Skin of body (tissue), 2 donors: ENCODE measurements around the gene KRTAP29-1. TPM values are rescaled to one million over a fixed set of nuclear protein-coding genes. Genes with fewer than 3 reads are reported as not detected.
"Not testable (repeated sequence)": the region's sequence is repeated elsewhere in the genome, so short reads cannot be mapped to it uniquely, and the experiment has no call there.

Source experiments
- DNase-seq: peaks from one replicate; lab custom pipeline; 2025; lab: John Stamatoyannopoulos, UW
- total RNA-seq: library from RNA; depleted of rRNA; stranded (reverse); fragments of >200 nt; gene quantifications from one replicate; pipeline ENCODE4 v1.2.3, GENCODE V29; 2014

Gene KRTAP29-1
- total RNA-seq, 1 donor from 2014 or later, result 0.39 TPM

DNA sequence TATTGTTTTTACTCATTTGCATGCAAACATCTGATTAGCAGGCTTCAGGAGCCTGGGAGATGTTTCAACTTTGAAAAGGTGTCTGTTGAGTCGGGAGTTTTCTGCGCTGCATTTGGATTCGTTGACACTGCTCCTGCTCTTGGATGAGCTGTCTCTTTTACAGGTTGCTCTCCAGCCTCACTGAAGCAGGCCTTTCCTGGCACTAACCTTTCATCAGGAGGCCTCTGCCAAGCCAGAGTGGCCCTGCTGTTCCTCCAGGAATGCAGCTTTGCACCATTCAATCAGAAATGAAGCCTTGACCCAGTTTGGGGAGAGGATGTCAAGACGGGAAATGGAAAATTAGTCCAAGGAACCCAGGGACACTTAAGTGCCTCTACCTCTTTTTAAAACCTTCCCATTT lies 330 bp upstream of the KRTAP29-1 start:
- no peak for DNase-seq

DNA sequence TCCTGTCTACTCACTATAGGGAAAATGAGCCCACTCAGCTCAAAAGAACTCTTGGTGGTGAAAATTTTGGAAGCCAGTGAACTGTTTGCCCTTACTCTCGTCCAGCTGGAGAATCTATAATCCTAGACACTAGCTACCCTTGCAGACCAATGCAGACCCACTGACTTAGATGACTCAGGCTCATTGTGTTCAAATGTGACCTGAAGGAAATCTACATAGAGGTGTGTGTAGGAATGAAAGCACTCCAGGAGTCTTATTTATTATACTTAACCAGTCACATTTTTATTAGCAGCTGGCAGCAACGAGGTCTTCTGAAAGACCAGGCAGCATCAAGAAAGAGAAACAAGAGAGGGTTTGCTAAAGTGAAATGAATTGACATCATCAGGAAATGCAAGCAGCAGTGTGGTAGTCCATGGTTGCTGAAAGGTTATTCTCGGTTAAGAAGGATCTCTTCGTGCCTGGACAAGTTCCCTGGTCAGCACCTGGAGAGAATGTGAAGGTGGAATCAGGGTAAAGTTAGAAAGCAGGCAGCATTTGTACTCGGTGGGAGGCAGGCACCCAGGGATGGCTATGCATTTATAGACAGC lies 1.4 kb downstream of the KRTAP29-1 start:
- no peak for DNase-seq

DNA sequence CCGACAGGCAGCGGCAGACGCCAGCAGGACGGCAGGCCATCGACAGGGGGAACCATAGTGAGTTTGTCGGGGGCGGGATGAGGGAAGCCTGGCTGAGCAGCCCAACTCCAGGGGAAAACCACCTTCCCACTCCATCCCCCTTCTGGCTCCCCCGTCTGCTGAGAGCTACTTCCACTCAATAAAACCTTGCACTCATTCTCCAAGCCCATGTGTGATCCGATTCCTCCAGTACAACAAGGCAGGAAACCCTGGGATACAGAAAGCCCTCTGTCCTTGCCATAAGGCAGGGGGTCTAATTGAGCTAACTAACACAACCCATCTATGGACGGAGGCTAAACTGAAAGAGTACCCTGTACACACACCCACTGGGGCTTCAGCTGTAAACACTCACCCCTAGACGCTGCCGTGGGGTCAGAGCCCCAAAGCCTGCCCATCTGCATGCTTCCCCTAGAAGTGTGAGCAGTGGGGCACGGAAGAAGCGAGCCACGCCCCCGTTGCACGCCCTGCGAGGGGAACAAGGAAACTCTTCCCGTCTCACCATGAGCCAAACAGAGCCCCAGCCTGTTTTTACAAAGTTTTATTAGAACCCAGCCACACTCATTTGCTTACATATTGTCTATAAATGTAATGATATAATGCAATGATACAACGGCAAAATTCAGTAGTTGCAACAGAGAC lies 4.1 kb downstream of the KRTAP29-1 start:
- DNase-seq, result no peak

DNA sequence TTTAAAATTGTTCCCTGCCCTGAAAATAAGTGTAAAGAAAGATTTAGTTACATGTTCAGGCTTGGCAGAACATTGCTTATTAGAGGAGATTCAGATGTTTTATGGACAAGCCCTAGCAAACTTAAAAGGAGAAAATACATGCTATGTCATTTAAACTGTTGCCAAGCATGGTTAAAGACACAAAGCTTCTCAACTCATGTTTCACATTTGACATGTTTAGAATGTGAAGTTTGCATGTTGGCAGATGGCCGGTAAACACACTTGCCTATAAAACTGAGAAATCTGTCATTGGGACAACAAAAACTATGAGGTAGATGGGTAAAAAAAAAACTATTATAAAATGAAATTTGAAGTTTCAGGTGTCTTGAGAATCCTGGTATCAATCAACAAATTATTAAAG lies 5.8 kb downstream of the KRTAP29-1 start:
- DNase-seq, result no peak

DNA sequence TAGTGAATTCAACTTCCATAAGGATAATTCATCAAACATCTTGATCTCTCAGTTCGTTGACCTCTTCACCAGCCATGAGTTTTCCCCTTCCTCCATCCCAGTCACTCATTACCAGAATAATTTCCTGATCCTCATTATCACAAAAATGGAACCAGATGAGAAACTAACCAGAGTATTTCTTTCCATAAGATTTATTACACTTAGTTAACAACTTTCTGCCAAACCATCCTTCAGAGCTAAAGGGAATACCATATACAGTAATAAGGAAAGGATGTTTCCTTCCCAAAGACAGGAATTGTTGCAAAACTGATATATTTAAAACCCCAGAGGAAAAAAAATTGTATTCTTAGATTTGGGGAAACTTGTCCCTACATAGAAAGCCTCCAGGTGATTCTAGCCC lies 8.6 kb downstream of the KRTAP29-1 start:
- no peak for DNase-seq

DNA sequence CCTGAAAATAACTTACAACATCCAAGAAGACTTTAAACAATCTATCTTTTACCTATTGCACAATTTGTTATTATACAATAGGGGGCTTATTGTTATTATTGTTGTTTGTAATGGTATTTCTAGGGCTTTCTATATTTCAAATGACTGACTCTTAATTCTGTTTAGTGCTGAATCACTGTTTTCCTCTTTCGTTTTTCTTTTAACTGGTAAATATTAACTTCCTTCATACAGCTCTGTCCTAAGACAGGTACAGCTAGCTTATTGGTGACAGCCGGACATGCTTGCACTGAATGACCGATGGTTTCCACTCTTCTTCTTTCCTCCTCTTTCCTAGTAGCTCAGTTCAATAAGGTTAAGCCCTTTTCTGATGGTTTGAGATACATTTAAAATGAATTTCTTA lies 15.6 kb downstream of the KRTAP29-1 start:
- DNase-seq, result no peak

DNA sequence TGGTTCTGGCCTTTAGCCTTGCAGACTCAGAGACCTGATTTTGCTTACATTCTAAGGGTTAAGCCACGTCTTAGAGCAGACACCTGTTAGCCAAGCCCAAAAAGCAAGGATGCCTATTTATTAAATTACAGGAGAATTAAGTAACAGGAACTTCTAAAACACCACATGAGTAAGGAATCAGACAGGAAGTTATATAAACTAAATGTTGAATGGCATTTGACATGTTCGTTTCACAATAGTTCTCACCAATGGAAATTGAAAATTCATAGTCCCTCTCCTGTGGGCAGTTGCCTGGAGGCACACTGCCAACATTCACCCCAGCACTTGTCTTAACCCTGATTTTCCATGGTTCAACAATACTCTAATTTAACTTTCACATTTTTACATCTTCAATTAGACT lies 18.1 kb downstream of the KRTAP29-1 start:
- no peak for DNase-seq

DNA sequence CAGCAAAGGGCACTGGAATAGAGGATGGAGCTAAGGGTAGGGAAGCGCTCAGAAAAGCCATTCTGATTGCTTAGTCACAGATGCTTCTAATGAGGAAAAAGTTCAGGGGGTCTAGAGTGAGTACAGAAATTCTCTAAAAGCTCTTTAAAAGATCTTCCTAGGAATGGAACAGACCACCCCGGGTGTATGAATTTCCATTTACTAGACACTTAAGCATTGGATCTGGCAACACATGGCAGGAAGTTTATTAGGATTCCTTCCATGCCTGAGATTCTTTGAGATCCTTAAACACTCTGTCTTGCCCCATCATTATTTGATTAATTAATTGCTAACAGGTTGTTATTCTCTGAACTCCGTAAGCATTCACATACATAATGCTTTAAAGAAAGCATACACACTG lies 18.6 kb downstream of the KRTAP29-1 start:
- no peak for DNase-seq

DNA sequence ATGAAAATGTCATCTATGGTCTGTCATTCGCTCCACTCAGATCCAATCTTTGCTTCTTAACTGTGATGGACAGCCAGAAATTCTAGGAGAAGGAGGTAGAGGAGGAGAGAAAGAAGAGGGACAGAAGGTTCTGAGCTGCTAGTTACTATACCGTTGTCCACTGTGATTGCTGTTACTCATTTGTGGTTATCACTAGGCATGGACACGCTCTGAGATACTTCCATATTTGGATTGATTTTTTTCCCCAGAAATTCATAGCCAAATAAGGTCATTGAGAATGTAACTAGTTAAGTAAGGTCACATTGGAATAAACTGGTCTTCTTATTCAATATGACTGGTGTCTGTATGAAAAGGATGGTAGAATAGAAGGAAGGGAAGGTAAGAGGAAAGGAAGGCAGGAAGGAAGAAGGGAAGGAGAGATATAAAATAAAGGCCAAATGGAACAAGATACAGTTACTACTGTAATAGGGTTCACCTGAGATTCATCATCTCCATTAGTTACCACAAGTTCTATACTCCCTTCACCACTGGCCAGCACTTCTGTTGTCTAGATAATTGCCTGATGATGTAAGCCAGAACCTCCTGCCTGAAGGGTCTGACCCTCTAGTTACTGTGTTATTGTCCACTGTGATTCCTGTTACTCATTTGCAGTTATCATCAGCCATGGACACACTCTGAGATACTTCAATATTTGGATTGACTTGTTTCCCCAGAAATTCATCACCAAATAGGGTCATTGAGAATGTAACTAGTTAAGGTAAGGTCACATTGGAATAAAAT lies 24.3 kb downstream of the KRTAP29-1 start:
- no peak for DNase-seq

DNA sequence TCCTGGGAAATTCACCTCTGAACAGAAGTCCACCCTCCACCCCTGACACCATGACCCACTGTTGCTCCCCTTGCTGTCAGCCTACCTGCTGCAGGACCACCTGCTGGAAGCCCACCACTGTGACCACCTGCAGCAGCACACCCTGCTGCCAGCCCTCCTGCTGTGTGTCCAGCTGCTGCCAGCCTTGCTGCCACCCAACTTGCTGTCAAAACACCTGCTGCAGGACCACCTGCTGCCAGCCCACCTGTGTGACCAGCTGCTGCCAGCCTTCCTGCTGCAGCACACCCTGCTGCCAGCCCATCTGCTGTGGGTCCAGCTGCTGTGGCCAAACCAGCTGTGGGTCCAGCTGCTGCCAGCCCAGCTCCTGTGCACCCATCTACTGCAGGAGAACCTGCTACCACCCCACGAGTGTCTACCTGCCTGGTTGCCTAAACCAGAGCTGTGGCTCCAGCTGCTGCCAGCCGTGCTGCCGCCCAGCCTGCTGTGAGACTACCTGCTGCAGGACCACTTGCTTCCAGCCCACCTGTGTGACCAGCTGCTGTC lies 26.9 kb downstream of the KRTAP29-1 start, which contains the start of gene KRTAP9-7:
Gene KRTAP9-7 (plus strand): TSS at position 51 of the 543 bp plus-strand sequence. CDS start 0 bp downstream, at position 51.
- DNase-seq, result not testable (repeated sequence)

DNA sequence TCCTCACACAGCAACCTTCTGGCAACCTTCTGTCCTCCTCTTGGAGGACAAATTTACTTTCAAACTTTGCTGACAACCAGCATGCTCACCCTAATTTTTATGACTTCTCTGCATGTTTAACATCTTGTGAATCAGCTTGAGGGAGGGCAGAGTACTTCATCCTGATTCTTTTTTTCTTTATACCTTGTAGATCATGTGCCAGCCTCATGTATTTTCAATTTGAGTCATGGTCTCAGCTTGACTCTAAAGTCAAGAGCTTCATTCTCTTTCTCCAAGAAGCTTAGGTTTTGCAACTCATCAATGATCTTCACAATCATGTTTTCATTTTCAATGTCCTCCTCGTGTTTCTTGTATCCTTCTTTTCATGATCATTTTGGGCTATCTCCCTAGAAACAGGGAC lies 30.8 kb downstream of the KRTAP29-1 start:
- DNase-seq, result no peak

DNA sequence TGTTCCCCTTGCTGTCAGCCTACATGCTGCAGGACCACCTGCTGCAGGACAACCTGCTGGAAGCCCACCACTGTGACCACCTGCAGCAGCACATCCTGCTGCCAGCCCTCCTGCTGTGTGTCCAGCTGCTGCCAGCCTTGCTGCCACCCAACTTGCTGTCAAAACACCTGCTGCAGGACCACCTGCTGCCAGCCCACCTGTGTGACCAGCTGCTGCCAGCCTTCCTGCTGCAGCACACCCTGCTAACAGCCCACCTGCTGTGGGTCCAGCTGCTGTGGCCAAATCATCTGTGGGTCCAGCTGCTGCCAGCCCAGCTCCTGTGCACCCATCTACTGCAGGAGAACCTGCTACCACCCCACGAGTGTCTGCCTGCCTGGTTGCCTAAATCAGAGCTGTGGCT lies 31.3 kb downstream of the KRTAP29-1 start:
- not testable (repeated sequence) for DNase-seq

DNA sequence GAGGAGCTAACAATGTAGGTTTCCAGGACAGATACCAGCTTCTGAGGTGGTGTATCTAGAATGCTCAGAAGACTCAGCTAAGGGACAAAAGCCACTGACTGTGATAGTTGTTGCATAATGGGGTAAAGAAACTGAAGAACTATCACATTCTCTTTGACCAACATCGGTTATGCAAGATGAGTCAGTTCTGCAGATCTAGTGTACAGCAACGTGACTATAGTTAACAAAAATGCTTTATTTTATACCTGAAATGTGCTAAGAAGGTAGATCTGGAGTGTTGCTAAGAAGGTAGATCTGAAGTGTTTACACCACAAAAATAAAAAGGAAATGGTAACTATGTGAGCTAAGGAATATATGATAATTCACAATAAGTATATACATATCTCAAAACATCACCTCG lies 34.9 kb downstream of the KRTAP29-1 start:
- no peak for DNase-seq

DNA sequence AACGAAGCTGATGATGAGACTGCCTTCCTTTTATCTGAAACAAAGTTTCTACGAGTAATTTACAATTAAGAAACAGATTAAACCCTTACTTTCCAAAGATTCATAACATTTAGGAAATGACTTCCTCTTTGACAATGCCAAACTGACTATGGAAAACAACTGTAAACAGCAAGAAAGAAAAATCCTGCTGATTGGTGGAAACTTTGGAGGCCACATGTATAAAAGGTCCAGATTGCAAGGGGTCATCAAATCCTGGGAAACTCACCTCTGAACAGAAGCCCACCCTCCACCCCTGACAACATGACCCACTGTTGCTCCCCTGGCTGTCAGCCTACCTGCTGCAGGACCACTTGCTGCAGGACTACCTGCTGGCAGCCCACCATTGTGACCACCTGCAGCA lies 37.6 kb downstream of the KRTAP29-1 start, which contains the start of gene KRTAP9-6:
Gene KRTAP9-6 (plus strand): TSS at position 301 of the 400 bp plus-strand sequence. CDS start 0 bp downstream, at position 301.
- no peak for DNase-seq

DNA sequence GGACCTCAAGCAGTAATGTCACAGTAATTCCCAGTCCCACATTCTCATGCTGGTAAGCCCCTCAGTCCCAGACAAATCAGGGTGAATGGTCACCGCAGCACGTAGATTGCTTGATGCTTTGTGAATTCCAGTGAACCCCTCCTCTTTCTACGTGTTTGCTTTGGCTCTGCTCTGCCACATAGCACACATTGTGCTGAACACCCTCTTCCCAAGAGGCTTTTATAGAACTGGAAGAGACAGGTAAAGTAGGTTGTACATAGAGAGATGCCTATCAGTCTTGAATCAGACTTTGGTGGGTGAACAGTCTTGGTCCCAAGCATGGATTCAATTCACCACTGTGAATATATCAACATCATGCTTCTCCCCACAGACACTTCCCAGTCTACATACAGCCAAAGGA lies 38.1 kb downstream of the KRTAP29-1 start:
- no peak for DNase-seq

DNA sequence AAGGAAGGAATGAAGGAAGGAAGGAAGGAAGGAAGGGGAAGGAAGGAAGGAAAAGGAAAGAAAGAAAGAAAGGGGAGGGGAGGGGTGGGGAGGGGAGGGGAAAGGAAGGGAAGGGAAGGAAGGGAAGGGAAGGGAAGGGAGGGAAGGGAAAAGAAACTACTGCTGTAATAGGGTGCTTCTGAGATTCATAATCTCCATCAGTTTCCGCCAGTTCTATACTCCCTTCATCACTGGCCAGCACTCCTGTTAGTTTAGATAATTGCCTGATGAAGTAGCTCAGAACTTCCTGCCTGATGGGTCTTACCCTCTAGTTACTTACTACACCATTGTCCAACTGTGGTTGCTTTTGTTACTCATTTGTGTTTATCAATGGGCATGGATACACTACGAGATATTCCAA lies 39.4 kb downstream of the KRTAP29-1 start:
- no peak for DNase-seq

DNA sequence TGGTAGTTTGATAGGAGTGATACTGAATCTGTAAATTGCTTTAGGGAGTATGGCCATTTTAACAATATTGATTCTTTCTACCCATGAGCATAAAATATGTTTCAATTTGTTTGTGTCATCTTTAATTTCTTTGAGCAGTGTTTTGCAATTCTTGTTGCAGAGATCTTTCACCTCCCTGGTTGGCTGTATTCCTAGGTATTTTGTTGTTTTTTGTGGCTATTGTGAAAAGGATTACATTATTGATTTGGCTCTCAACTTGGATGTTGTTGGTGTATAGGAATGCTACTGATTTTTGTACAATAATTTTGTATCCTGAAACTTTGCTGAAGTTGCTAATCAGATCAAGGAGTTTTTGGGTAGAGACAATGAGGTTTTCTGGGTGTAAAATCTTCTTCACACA lies 44.2 kb downstream of the KRTAP29-1 start:
- DNase-seq, result no peak

DNA sequence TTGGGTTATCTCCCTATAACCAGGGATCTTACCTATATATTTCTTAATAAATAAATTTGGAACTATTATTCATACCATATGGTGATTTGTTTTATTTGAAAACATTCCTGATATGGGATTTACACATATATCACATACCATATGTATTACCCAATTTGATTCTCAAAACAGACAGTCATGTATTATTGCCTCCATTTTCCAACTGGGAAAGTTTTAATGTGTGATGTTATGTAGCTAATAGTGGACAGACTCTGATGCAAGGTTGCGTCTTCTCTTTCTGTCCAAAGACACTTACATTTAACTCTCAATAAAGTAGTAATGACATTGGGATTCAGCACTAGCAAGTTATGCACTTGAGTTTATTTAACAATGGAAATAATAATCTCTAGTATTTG lies 46.4 kb downstream of the KRTAP29-1 start:
- DNase-seq, result no peak

DNA sequence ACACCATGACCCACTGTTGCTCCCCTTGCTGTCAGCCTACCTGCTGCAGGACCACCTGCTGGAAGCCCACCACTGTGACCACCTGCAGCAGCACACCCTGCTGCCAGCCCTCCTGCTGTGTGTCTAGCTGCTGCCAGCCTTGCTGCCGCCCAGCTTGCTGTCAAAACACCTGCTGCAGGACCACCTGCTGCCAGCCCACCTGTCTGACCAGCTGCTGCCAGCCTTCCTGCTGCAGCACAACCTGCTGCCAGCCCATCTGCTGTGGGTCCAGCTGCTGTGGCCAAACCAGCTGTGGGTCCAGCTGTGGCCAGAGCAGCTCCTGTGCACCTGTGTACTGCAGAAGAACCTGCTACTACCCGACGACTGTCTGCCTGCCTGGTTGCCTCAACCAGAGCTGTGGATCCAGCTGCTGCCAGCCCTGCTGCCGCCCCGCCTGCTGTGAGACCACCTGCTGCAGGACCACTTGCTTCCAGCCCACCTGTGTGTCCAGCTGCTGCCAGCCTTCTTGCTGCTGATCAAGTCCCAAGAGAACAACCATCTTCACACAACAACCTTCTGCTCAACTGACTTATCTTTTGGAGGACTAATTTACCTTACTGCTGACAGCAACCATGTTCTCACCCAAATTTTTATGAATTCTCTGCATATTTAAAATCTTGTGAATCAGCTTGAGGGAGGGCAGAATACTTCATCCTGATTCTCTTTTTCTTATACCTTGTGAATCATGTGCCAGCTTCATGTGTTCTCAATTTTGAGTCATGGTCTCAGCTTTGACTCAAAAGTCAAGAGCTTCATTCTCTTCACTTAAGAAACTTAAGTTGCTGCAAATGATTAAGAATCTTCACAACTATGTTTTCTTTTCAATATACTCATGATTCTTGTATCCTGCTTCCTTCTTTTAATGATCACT lies 47.0 kb downstream of the KRTAP29-1 start, which contains the start of gene KRTAP9-9:
Gene KRTAP9-9 (plus strand): TSS at position 4 of the 910 bp plus-strand sequence.
- not testable (repeated sequence) for DNase-seq

DNA sequence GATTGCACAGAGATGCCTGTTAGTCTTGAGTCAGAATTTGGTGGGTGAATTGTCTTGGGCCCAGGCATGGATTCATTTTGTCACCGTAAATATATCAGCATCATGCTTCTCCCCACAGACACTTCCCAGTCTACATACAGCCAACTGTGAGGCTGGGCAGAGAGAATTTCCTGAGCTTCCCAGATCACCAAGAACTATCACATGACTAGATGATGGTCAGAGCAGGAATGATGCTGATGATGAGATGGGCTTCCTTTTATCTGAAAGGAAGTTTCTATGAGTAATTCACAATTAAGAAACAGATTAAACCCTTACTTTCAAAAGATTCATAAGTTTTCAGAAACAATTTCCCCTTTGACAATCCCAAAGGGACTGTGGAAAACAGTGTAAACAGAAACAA lies 47.8 kb downstream of the KRTAP29-1 start:
- no peak for DNase-seq
